GM13977 (cell line): ENCODE results near the gene PTPRG.

Experiments used
- DNase-seq: peaks from one replicate; pipeline ENCODE4 v3.0.0; 2012; ENCODE audit warnings: low spot score
- in situ Hi-C: fragments of 300-500 bp; cut with MboI; formaldehyde crosslinking; loops from one replicate; pipeline ENCODE4 v1.12.0; 2022; ENCODE audit warnings: low sequenced_read_pairs, low pct_unique_long_range_greater_than_20kb, mixed read lengths, inconsistent platforms; ENCODE audit not compliant: unreplicated experiment
- TF ChIP-seq, protein P1 (sequence below): IDR thresholded peaks from 2 replicates; pipeline ENCODE4 v1.5.1; 2012; ENCODE audit warnings: mild to moderate bottlenecking, control low read depth; ENCODE audit not compliant: insufficient read depth; ENCODE audit errors: extremely low read depth, missing control alignments

PTPRG gene

DNA sequence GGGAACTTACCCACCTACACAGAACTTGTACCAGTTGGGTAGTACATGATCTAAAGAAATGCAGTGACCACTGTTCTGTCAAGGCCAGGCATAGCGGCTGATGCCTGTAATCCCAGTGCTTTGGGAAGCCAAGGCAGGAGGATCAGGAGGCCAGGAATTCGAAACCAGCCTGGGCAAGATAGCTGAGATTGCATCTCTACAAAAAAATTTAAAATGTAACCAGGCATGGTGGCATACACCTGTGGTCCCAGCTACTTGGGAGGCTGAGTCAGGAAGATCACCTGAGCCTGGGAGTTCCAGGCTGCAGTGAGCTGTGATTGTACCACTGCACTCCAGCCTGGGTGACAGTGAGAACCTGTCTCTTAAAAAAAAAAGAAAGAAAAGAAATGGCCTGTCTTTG is 491.0 kb downstream of the PTPRG start:
- in situ Hi-C loops: no loop called here
- TF ChIP-seq, protein P1, sequence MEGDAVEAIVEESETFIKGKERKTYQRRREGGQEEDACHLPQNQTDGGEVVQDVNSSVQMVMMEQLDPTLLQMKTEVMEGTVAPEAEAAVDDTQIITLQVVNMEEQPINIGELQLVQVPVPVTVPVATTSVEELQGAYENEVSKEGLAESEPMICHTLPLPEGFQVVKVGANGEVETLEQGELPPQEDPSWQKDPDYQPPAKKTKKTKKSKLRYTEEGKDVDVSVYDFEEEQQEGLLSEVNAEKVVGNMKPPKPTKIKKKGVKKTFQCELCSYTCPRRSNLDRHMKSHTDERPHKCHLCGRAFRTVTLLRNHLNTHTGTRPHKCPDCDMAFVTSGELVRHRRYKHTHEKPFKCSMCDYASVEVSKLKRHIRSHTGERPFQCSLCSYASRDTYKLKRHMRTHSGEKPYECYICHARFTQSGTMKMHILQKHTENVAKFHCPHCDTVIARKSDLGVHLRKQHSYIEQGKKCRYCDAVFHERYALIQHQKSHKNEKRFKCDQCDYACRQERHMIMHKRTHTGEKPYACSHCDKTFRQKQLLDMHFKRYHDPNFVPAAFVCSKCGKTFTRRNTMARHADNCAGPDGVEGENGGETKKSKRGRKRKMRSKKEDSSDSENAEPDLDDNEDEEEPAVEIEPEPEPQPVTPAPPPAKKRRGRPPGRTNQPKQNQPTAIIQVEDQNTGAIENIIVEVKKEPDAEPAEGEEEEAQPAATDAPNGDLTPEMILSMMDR: no peak
- no peak for DNase-seq

DNA sequence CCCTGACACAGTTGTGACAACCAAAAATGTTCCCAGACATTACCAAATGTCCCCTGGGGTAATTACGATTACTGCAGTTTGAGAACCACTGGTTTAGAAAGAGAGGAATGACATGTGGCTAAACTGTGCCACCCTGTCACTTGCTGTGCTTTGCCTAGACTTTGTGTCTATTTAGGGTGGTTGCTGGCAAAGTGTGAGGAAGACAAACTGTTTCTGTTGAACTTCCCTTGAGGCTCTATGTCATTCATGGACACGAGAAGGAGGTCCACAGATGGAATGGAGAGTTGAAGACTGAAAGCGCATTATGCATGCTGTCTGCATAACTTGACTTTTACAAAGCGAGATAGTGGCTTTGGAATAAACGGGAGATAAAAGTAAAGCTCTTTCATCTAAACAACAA is 495.3 kb downstream of the PTPRG start:
- no peak for DNase-seq
- in situ Hi-C loops: no loop called here
- TF ChIP-seq, protein P1: no peak

DNA sequence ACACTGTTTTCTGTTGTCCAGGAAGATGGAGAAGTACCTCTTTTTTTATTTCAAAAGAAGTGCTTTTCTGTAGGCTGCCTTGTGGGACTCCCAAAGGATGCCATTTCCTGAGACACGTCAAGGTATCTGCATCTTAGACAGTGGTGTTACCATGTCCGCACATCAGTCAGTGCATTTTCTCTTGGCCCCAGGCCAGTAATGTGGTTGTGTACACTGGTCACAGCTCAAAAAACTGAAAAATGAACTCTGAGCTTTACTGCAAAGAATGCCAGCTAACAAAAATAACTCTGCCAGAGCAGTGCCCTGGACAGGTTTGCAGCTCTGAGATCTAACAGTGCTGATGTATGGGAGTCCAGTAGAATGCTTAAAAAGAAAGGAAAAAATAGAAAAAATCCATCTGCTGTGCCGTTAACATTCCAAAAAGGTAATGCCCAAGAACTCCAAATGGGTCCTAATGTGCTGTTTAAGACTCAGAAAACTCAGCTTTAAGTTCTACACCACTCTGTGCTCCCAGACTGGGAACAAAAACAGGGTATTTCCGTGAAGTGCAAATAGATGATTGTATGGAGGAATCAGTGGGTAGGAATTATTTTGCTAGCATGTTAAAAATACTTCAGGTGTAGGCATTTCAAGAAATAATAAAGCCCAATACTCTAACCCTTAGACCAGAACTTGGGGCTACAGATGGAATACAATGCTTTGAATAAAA is 496.1 kb downstream of the PTPRG start:
- TF ChIP-seq, protein P1: no peak
- in situ Hi-C loops: no loop called here
- no peak for DNase-seq

DNA sequence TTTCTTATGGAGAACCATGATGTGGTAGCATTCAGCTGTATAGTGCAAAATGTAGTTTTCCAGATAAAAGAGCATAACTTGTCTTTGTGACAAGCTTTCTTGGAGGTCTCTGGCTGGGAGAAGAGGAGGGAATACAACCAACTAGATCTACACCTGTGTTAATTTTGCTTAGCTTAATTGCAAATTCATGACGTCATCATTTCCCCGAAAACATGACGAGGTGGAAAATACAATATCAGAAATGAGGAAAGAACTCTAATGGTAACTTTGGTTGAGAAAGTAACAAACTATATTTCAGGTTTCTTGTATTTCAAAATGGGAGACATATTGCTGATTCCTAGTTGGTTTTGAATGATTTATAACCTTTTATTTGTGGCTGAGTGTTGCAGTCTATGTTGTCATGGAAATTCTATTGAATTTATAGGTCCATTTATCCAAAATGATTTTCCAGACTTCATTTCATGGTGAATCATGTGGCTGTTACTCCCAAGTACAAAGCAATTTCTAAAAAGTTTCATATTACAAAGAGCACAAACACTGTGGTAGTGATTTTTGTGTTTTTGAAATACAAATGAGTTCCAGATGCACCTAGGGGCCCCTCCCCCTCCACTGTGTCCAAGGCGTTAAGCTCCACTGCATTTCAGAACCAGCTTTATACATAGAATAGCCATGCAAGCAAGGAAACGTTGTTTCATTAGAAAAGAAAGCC is 504.8 kb downstream of the PTPRG start:
- TF ChIP-seq, protein P1: no peak
- DNase-seq: no peak
- in situ Hi-C loops: no loop called here

DNA sequence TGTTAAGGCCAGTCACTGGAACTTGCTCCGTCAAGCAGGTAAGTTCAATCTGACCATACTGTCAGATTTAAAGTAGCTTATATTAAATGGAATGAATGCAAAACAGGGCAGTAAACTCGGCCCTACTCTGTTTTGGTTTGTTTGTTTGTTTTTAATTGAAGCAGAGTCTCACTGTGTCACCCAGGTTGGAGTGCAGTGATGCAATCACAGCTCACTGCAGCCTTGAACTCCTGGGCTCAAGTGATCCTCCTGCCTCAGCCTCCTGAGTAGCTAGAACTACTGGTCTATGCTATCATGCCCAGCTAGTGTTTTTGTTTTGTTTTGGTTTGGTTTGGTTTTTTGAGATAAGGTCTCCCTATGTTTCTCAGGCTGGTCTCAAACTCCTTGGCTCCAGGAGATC is 507.0 kb downstream of the PTPRG start:
- no peak for DNase-seq
- in situ Hi-C loops: no loop called here
- TF ChIP-seq, protein P1: no peak

DNA sequence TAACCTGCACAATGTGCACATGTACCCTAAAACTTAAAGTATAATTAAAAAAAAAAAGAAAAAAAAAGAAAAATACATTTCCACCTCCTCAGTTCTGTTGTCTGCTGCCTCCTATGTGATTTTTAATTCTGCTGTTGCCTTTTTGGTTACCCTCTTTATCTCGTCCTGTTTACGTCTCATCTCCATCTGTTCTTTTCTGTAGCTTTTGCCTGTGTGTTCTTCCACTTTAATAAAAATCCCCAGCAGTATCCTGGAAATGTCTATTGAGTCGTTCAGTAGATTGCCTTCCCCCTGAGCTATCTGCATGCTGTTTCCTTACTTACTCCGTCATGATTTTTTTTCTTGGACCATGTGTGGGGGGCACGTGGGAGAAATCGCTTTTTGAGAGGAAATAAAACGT is 509.5 kb downstream of the PTPRG start:
- in situ Hi-C loops: no loop called here
- TF ChIP-seq, protein P1: no peak

More for the DNA sequence above, 509.5 kb downstream of the PTPRG start:
- no peak for DNase-seq
